ENCODE measurements around the gene APC2. TPM values are rescaled to one million over a fixed set of nuclear protein-coding genes. Genes with fewer than 3 reads are reported as not detected.

Gene APC2
- total RNA-seq, 1 donor = 0.27 TPM

GRCh38 chr19:1483131-1483978 is 33.4 kb downstream of the APC2 start:
- no peak for DNase-seq (ENCODE audit: low read depth)
- no peak overlapping the region for H3K4me3 ChIP-seq (ENCODE audit: low read depth, low read length)
- TF ChIP-seq, protein P1, sequence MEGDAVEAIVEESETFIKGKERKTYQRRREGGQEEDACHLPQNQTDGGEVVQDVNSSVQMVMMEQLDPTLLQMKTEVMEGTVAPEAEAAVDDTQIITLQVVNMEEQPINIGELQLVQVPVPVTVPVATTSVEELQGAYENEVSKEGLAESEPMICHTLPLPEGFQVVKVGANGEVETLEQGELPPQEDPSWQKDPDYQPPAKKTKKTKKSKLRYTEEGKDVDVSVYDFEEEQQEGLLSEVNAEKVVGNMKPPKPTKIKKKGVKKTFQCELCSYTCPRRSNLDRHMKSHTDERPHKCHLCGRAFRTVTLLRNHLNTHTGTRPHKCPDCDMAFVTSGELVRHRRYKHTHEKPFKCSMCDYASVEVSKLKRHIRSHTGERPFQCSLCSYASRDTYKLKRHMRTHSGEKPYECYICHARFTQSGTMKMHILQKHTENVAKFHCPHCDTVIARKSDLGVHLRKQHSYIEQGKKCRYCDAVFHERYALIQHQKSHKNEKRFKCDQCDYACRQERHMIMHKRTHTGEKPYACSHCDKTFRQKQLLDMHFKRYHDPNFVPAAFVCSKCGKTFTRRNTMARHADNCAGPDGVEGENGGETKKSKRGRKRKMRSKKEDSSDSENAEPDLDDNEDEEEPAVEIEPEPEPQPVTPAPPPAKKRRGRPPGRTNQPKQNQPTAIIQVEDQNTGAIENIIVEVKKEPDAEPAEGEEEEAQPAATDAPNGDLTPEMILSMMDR (IDR thresholded peaks at IDR 0.05; ENCODE audit: insufficient read depth, low read length) = no peak

- TF ChIP-seq, protein P1 (IDR thresholded peaks at IDR 0.05; ENCODE audit: insufficient read depth, low read length) = no peak
- no peak for DNase-seq (ENCODE audit: low read depth)
Measured at GRCh38 chr19:1483979-1484428, 34.1 kb downstream of the APC2 start.

DNA sequence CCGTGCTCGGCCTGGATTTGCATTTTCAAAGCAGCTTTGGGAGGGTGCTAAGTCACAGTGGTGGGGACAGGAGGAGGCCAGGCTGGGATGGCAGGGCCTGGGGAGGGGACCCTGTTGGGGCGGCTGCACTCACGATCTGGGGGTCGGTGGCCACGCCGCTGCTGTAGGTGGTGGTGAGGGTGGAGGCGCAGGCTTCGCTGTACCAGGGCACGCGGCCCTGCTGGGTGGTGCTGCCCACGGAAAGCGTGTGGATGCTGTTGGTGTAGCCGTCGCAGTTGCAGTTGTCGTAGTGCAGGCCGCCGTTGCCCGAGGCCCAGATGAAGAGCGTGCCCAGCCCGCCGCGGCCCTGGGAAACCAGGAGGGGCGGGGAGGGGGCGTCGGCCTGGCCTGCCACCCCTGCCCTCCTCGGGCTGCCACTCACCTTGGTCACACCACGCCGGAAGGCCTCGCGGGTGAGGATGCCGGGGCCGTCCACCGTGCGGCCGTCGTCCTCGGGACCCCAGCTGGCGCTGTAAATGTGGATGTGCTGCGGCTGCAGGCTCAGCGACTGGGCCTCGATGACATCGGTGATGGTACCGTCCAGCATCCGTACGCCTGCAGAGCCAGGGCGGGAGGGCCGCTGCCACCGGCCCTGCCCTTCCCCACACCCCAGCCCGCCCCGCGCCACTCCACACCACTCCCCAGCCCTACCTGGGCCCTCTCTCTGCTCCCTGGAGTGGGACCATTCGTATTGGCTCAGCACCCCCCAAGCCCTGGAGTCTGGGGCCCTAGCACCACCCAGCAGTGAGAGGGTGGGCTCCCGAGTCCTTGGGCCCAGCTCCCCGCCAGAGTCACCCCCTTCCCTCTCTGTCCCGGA is 37.0 kb downstream of the APC2 start:
- TF ChIP-seq, protein P1 (IDR thresholded peaks at IDR 0.05; ENCODE audit: insufficient read depth, low read length) = no peak
- DNase-seq (ENCODE audit: low read depth) = no peak

More at GRCh38 chr19:1483979-1484428, 34.1 kb downstream of the APC2 start:
- no peak overlapping the region for H3K4me3 ChIP-seq (ENCODE audit: low read depth, low read length)

GRCh38 chr19:1487576-1488281 is 37.8 kb downstream of the APC2 start:
- no peak for DNase-seq (ENCODE audit: low read depth)
- no peak overlapping the region for H3K4me3 ChIP-seq (ENCODE audit: low read depth, low read length)
- TF ChIP-seq, protein P1 (IDR thresholded peaks at IDR 0.05; ENCODE audit: insufficient read depth, low read length) = no peak

More for the DNA sequence above, 37.0 kb downstream of the APC2 start:
- no peak overlapping the region for H3K4me3 ChIP-seq (ENCODE audit: low read depth, low read length)

DNA sequence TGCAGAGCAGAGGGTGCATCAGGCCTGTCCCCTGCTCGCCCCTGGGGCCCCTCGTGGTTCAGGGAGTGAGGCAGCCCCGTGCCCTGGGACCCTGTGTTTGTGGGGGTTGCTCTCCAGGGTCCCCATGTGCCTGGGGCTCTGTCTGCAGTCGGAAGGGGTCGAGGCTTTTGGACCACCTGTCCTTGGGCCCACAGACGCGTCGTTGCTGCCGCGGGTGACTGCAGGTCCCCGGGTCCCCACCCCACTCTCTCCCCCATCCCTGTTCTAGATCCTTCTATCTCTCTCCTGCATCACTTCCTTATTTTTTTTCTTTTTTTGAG is 38.3 kb downstream of the APC2 start:
- no peak overlapping the region for H3K4me3 ChIP-seq (ENCODE audit: low read depth, low read length)
- DNase-seq (ENCODE audit: low read depth) = no peak
- TF ChIP-seq, protein P1 (IDR thresholded peaks at IDR 0.05; ENCODE audit: insufficient read depth, low read length) = no peak

Measured in fibroblast of the aortic adventitia (primary cell).